22Rv1 (cell line): ENCODE measurements around the gene NGDN.

Source experiments
- CTCF ChIP-seq: fragments of 450-650 bp; IDR thresholded peaks from 2 replicates; pipeline ENCODE4 v1.5.1; 2017; ENCODE audit warnings: mild to moderate bottlenecking
- ZFX ChIP-seq: fragments of 450-650 bp; IDR thresholded peaks from 2 replicates; pipeline ENCODE4 v1.6.1; 2017; ENCODE audit warnings: antibody characterized with exemption, borderline replicate concordance

- TF ChIP-seq CTCF (no peak), ZFX (no peak)
These were observed 4.8 kb upstream of the NGDN start for GRCh38 chr14:23464700-23465099.
